CD4-positive, alpha-beta T cell treated with Interleukin-2 at 100 ng/mL for 4 hours (primary cell): ENCODE measurements around the gene GATA5.

Experiments
- DNase-seq: peaks from one replicate; pipeline ENCODE4 v3.0.0-alpha.2; 2020; ENCODE audit warnings: low spot score

GATA5 gene

GRCh38 chr20:62415354-62416111 is 60.3 kb downstream of the GATA5 start:
- DNase-seq: no peak

- no peak for DNase-seq
These were observed 61.8 kb downstream of the GATA5 start for GRCh38 chr20:62413896-62414481.
